Bronchial epithelial cell (primary cell): Measurements from ENCODE around the gene GNG3. TPM values are rescaled to one million over a fixed set of nuclear protein-coding genes. Genes with fewer than 3 reads are reported as not detected.

Experiments
- DNase-seq: peaks from one replicate; pipeline ENCODE4 v3.0.0-alpha.2; 2010; ENCODE audit warnings: low read depth
- FAIRE-seq: peaks from 2 replicates; lab custom pipeline; 2011; peaks lifted over from hg19 to GRCh38; lab: Jason Lieb, UNC
- H3K27me3 ChIP-seq: 2 replicates; pipeline ENCODE4 v1.5.1; 2011; ENCODE audit warnings: low read length; ENCODE audit not compliant: control insufficient read depth, insufficient read depth
- H3K36me3 ChIP-seq: 2 replicates; pipeline ENCODE4 v1.5.1; 2011; ENCODE audit warnings: low read length; ENCODE audit not compliant: control insufficient read depth, insufficient read depth
- H3K4me3 ChIP-seq: 2 replicates; pipeline ENCODE4 v1.5.1; 2011; ENCODE audit warnings: mild to moderate bottlenecking, low read depth, low read length, control low read depth
- CTCF ChIP-seq: IDR thresholded peaks from 2 replicates; pipeline ENCODE4 v1.5.1; 2011; ENCODE audit warnings: mild to moderate bottlenecking, moderate library complexity, low read length, control low read depth, inconsistent platforms; ENCODE audit not compliant: insufficient read depth, severe bottlenecking
- total RNA-seq: library from RNA; depleted of rRNA; stranded (reverse); fragments of >200 nt; gene quantifications from 2 replicates; pipeline ENCODE4 v1.2.1, GENCODE V29; 2014

Gene GNG3
- total RNA-seq, 1 donor from 2014 or later = not detected

GRCh38 chr11:62721994-62722393 lies 14.5 kb downstream of the GNG3 start:
- FAIRE-seq = no peak
- peaks cover 40% of the 10 kb centered on the region for H3K36me3 ChIP-seq

GRCh38 chr11:62724171-62724570 lies 16.7 kb downstream of the GNG3 start:
- Histone ChIP-seq H3K36me3 (peaks cover 33% of the 10 kb centered on the region), H3K27me3 (no peaks in the 10 kb centered on the region), H3K4me3 (no peak overlapping the region)
- TF ChIP-seq CTCF = no peak
- FAIRE-seq (no peak), DNase-seq (no peak)

More at GRCh38 chr11:62721994-62722393, 14.5 kb downstream of the GNG3 start:
- no peak for TF ChIP-seq CTCF
- no peak for DNase-seq
- Histone ChIP-seq H3K4me3 (no peak overlapping the region), H3K27me3 (no peaks in the 10 kb centered on the region)

GRCh38 chr11:62725646-62726045 lies 18.2 kb downstream of the GNG3 start:
- Histone ChIP-seq H3K4me3 (peak overlapping the region; percentile 92), H3K36me3 (peaks cover 24% of the 10 kb centered on the region), H3K27me3 (no peaks in the 10 kb centered on the region)
- no peak for TF ChIP-seq CTCF
- DNase-seq = peak; percentile 35
- no peak for FAIRE-seq

- H3K36me3 ChIP-seq = peaks cover 19% of the 10 kb centered on the region
- H3K27me3 ChIP-seq = no peaks in the 10 kb centered on the region
- DNase-seq (no peak), FAIRE-seq (no peak)
- no peak for TF ChIP-seq CTCF
- H3K4me3 ChIP-seq = peak overlapping the region; percentile 92
Observed at GRCh38 chr11:62726156-62726914, 18.9 kb downstream of the GNG3 start.

- FAIRE-seq (no peak), DNase-seq (no peak)
- Histone ChIP-seq H3K27me3 (no peaks in the 10 kb centered on the region), H3K4me3 (peak overlapping the region; percentile 92), H3K36me3 (peaks cover 15% of the 10 kb centered on the region)
- no peak for TF ChIP-seq CTCF
Observed at GRCh38 chr11:62726915-62727164, 19.4 kb downstream of the GNG3 start.
